Effector memory CD4-positive, alpha-beta T cell (primary cell): ENCODE results near the gene C17orf113.
"Not testable (repeated sequence)": the region's sequence is repeated elsewhere in the genome, so short reads cannot be mapped to it uniquely, and the experiment has no call there.

ENCODE experiments used
- DNase-seq, 3 donors: peaks; one replicate each; pipeline ENCODE4 v3.0.0-alpha.2; 2020
- H3K27ac ChIP-seq: 2 replicates; pipeline ENCODE4 v1.7.0; 2013; ENCODE audit warnings: mild to moderate bottlenecking, low read length, moderate library complexity; ENCODE audit not compliant: insufficient read depth, poor library complexity, severe bottlenecking
- H3K27me3 ChIP-seq: replicated peaks from 2 replicates; pipeline ENCODE4 v1.7.0; 2013; ENCODE audit warnings: mild to moderate bottlenecking, low read length; ENCODE audit not compliant: insufficient read depth, control insufficient read depth, poor library complexity, severe bottlenecking
- H3K36me3 ChIP-seq: 2 replicates; pipeline ENCODE4 v1.7.0; 2013; ENCODE audit warnings: mild to moderate bottlenecking, low read length, moderate library complexity; ENCODE audit not compliant: control insufficient read depth, insufficient read depth
- H3K4me1 ChIP-seq: 2 replicates; pipeline ENCODE4 v1.7.0; 2013; ENCODE audit warnings: low read length, mild to moderate bottlenecking; ENCODE audit not compliant: control insufficient read depth, insufficient read depth, poor library complexity, severe bottlenecking
- H3K4me3 ChIP-seq: 2 replicates; pipeline ENCODE4 v1.7.0; 2013; ENCODE audit warnings: low read length, low read depth, mild to moderate bottlenecking; ENCODE audit not compliant: insufficient read depth, poor library complexity, severe bottlenecking
- H3K9me3 ChIP-seq: 2 replicates; pipeline ENCODE4 v1.7.0; 2013; ENCODE audit warnings: mild to moderate bottlenecking, low read length, moderate library complexity; ENCODE audit not compliant: control insufficient read depth

Gene C17orf113

GRCh38 chr17:42018339-42018738 is 32.1 kb downstream of the C17orf113 start:
- Histone ChIP-seq H3K4me1 (peaks cover 24% of the 10 kb centered on the region), H3K9me3 (no peaks in the 10 kb centered on the region), H3K27ac (no peak overlapping the region), H3K4me3 (peak overlapping the region; percentile 97), H3K36me3 (peaks cover 11% of the 10 kb centered on the region), H3K27me3 (no peaks in the 10 kb centered on the region)
- no peak for DNase-seq

- H3K9me3 ChIP-seq, result no peaks in the 10 kb centered on the region
- H3K36me3 ChIP-seq, result peaks cover 8% of the 10 kb centered on the region
- peak in 1 of 3 donors; percentile 2 for DNase-seq
- peak overlapping the region; percentile 97 for H3K4me3 ChIP-seq
- no peaks in the 10 kb centered on the region for H3K27me3 ChIP-seq
- peaks cover 24% of the 10 kb centered on the region for H3K4me1 ChIP-seq
- H3K27ac ChIP-seq, result peak overlapping the region; percentile 91
These were observed 32.6 kb downstream of the C17orf113 start for GRCh38 chr17:42017866-42018200.

GRCh38 chr17:42016941-42017865 is 33.2 kb downstream of the C17orf113 start, which contains the start of gene DNAJC7:
Gene DNAJC7 (minus strand): TSS chr17:42017439. CDS start chr17:42017416, 23 bp downstream.
- H3K4me1 ChIP-seq, result peaks cover 24% of the 10 kb centered on the region
- peak; percentile 79 to 80 (median 79) for DNase-seq

GRCh38 chr17:42016411-42016831 is 34.0 kb downstream of the C17orf113 start:
- Histone ChIP-seq H3K4me1 (peaks cover 24% of the 10 kb centered on the region), H3K4me3 (peak overlapping the region; percentile 97), H3K27me3 (no peaks in the 10 kb centered on the region), H3K36me3 (no peaks in the 10 kb centered on the region), H3K27ac (peak overlapping the region; percentile 91), H3K9me3 (no peaks in the 10 kb centered on the region)
- peak in 1 of 3 donors; percentile 2 for DNase-seq

More at GRCh38 chr17:42016941-42017865, 33.2 kb downstream of the C17orf113 start, which contains the start of gene DNAJC7:
- Histone ChIP-seq H3K9me3 (no peaks in the 10 kb centered on the region), H3K27me3 (no peaks in the 10 kb centered on the region), H3K36me3 (peaks cover 1% of the 10 kb centered on the region), H3K27ac (peak within 1 kb of the TSS; percentile 91), H3K4me3 (peak within 1 kb of the TSS; percentile 97)

GRCh38 chr17:42013740-42014139 is 36.7 kb downstream of the C17orf113 start:
- H3K4me1 ChIP-seq, result not testable (repeated sequence)

GRCh38 chr17:42012363-42012762 is 38.0 kb downstream of the C17orf113 start:
- H3K4me3 ChIP-seq, H3K9me3 ChIP-seq, H3K27ac ChIP-seq, H3K27me3 ChIP-seq, H3K4me1 ChIP-seq, DNase-seq, H3K36me3 ChIP-seq: not testable (repeated sequence)

More at GRCh38 chr17:42013740-42014139, 36.7 kb downstream of the C17orf113 start:
- not testable (repeated sequence) for H3K36me3 ChIP-seq, H3K4me3 ChIP-seq, H3K9me3 ChIP-seq, H3K27ac ChIP-seq, H3K27me3 ChIP-seq, DNase-seq

- no peak overlapping the region for H3K4me3 ChIP-seq
- H3K36me3 ChIP-seq, result peaks cover 8% of the 10 kb centered on the region
- no peaks in the 10 kb centered on the region for H3K9me3 ChIP-seq
- DNase-seq, result no peak
- H3K27ac ChIP-seq, result no peak overlapping the region
- H3K4me1 ChIP-seq, result peaks cover 4% of the 10 kb centered on the region
- no peaks in the 10 kb centered on the region for H3K27me3 ChIP-seq
These were observed 39.4 kb downstream of the C17orf113 start for GRCh38 chr17:42010898-42011516.

GRCh38 chr17:42010266-42010680 is 40.1 kb downstream of the C17orf113 start:
- not testable (repeated sequence) for DNase-seq, H3K36me3 ChIP-seq, H3K27me3 ChIP-seq, H3K27ac ChIP-seq, H3K4me3 ChIP-seq, H3K9me3 ChIP-seq, H3K4me1 ChIP-seq

- no peak for DNase-seq
- H3K4me1 ChIP-seq, result no peaks in the 10 kb centered on the region
- H3K27ac ChIP-seq, result no peak overlapping the region
- H3K4me3 ChIP-seq, result no peak overlapping the region
- H3K36me3 ChIP-seq, result peaks cover 8% of the 10 kb centered on the region
- no peaks in the 10 kb centered on the region for H3K27me3 ChIP-seq
- no peaks in the 10 kb centered on the region for H3K9me3 ChIP-seq
These were observed 41.2 kb downstream of the C17orf113 start for GRCh38 chr17:42009170-42009569.

GRCh38 chr17:42005166-42005565 is 45.2 kb downstream of the C17orf113 start:
- Histone ChIP-seq H3K4me1 (no peaks in the 10 kb centered on the region), H3K9me3 (no peaks in the 10 kb centered on the region), H3K27me3 (no peaks in the 10 kb centered on the region), H3K4me3 (no peak overlapping the region), H3K36me3 (peaks cover 18% of the 10 kb centered on the region), H3K27ac (no peak overlapping the region)
- DNase-seq, result no peak
